Memory B cell (primary cell): ENCODE results near the gene SYNE4.

ENCODE experiments used
- ATAC-seq: fragments of 150-1000 bp; cut with Tn5 transposase; 2 replicates; pipeline ENCODE4 v1.10.0; 2021; ENCODE audit warnings: low read depth, mild to moderate bottlenecking, moderate library complexity
- DNase-seq, 2 donors: peaks; one replicate each; pipeline ENCODE4 v3.0.0; 2022; ENCODE audit warnings: low spot score in 2 of 2
- H3K27ac Mint-ChIP-seq: one replicate; pipeline ENCODE4 v1.8.0; 2022; ENCODE audit warnings: mild to moderate bottlenecking, moderate library complexity, mixed read lengths
- H3K27me3 Mint-ChIP-seq: one replicate; pipeline ENCODE4 v1.8.0; 2022; ENCODE audit warnings: mixed read lengths
- H3K36me3 Mint-ChIP-seq: one replicate; pipeline ENCODE4 v1.8.0; 2022; ENCODE audit warnings: mild to moderate bottlenecking, mixed read lengths
- H3K4me1 Mint-ChIP-seq: one replicate; pipeline ENCODE4 v1.8.0; 2022; ENCODE audit warnings: mixed read lengths
- H3K4me3 Mint-ChIP-seq: one replicate; pipeline ENCODE4 v1.8.0; 2022; ENCODE audit warnings: mild to moderate bottlenecking, moderate library complexity, mixed read lengths
- H3K9me3 Mint-ChIP-seq: one replicate; pipeline ENCODE4 v1.8.0; 2022; ENCODE audit warnings: mixed read lengths

Gene SYNE4

DNA sequence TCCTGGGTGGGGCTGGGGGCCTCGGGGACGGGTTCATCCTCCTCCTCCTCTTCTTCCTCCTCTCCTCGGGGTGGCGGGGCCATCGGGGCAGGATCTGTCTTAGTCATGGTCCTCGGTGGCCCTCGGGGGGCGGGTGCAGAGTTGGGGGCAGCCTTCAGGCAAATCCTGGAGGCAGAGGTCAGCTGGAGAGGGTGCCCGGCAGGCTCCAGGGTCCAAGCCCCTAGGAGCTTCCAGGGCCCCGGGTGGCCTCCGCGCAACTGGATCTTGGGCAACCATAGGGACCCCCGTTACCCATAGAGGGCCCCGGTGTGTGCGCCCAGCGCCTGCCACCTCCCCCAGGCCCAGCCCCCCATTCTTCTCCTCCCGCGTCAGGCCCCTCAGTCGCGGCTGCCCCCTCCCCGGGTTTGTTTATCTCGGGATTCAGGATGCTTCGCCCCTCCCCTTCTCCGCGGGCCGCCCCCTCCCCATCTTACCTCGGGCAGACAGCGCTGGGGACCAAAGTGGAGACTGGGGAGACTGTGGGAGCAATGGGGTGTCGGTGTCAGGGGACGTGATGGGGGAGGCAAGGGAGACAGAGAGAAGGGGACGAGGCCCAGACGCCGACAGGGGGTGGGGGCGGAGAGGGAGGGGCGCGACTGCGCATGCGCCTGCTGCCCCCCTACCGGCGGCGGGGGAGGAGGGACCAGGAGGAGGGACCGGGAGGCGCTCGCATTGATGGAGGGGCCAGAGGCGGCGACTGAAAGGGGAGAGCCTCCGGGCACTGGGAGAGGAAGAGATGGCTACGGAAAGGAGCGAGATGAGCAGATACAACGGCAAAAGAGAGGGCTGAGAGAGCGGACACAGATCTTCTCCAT lies 23.9 kb upstream of the SYNE4 start, which contains the start of gene CLIP3:
Gene CLIP3 (minus strand): TSS at position 623 of the 854 bp plus-strand sequence. CDS start 516 bp downstream, at position 107.
- H3K27ac Mint-ChIP-seq, result no peak within 1 kb of the TSS
- H3K36me3 Mint-ChIP-seq, result peaks cover 31% of the 10 kb centered on the region
- peak within 1 kb of the TSS; percentile 16 for H3K4me3 Mint-ChIP-seq
- DNase-seq, result no peak
- no peaks in the 10 kb centered on the region for H3K27me3 Mint-ChIP-seq
- H3K4me1 Mint-ChIP-seq, result peaks cover 10% of the 10 kb centered on the region
- ATAC-seq, result no peak
- no peaks in the 10 kb centered on the region for H3K9me3 Mint-ChIP-seq

DNA sequence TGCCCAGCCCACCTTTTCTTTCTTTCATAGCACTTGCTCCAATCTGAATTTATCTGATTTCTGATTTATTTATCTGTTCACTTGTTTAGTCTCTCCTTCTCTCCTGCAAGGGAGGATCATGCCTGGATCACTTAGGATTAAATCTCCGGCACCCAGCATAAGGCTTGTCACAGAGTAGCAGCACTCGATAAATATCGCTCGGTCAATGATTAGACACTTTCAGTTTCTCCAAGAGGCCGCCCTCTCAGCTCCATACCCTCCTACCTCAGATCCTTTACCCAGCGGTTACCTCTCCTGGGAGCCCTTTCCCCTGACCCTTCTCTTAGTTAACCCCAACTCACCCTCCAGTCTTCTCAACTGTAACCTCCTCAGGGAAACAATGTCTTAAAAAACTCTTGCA lies 22.7 kb upstream of the SYNE4 start:
- DNase-seq, result no peak
- Mint-ChIP-seq H3K9me3 (no peaks in the 10 kb centered on the region), H3K36me3 (peaks cover 31% of the 10 kb centered on the region), H3K4me1 (peaks cover 5% of the 10 kb centered on the region), H3K27ac (no peak overlapping the region), H3K4me3 (no peak overlapping the region), H3K27me3 (no peaks in the 10 kb centered on the region)
- ATAC-seq, result no peak

DNA sequence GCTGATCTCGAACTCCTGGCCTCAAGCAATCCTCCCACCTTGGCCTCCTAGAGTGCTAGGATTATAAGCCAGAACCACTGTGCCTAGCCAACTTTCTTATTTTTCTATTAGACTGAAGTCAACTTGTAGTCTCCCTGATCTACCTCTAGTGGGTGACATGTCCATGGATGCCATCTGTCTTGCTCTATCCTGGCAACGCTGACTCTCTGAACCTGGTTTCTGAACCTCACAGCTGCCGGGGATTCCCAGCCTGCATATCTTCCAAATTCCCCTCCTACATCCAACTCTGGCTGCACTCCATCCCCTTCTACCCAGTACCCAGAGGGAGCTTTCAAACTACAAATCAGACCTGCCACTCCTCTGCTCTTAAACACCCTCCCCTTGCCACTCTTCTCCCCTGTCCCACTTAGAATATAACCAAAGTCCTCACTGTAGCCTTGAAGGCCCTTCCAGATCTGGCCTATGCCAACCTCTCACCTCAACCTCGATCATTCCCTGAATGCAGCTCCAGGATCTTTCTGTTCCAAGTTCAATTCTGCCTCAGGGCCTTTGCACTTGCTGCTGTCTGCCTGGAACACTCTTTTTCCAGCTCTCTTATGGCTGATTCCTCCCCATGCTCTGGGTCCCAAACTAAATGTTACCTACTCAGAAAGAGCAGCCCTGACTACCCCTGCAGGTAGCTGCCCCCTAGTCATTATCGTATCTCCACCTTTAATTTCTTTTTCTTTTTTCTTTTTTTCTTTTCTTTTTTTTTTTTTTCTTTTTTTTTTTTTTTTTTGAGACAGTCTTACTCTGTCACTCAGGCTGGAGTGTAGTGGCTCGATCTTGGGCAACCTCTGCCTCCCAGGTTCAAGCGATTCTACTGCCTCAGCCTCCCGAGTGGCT lies 21.9 kb upstream of the SYNE4 start:
- ATAC-seq (peak; percentile 17), DNase-seq (no peak)
- Mint-ChIP-seq H3K36me3 (peaks cover 27% of the 10 kb centered on the region), H3K4me1 (peaks cover 2% of the 10 kb centered on the region), H3K27ac (no peak overlapping the region), H3K4me3 (no peak overlapping the region), H3K27me3 (no peaks in the 10 kb centered on the region), H3K9me3 (no peaks in the 10 kb centered on the region)

DNA sequence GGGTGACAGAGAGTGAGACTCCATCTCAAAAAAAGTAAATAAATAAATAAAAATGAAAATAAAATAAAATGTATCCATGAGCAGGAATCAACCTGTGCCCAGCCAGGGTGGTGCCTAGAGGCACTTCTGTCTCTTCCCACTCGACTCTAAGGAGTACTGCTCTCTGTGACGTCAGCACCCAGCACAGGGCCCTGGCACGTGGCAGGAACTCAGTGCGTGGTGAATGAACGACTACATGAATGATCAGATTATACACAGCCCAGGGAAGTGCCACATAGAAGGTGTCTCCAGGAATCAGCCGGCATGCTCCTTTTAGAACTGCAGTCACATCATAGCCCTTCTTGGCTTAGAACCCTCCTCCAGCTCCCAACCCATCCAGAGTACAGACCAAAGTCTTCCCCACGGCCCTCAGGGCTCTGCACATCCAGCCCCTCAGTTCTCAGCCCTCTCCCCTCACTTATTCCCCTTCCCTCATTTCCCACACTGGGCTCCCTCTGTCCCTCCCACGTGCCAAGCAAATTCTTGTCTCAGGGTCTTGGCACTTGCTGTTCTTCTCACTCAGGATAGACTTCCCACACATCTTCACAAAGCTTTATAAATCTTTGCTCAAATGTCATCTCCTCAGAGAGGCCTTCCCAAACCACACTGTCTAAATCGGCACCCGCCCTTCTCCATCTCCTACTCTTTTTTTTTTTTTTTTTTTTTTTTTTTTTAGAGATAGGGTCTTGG lies 19.9 kb upstream of the SYNE4 start:
- Mint-ChIP-seq H3K4me3 (no peak overlapping the region), H3K27me3 (no peaks in the 10 kb centered on the region), H3K4me1 (no peaks in the 10 kb centered on the region), H3K36me3 (peaks cover 17% of the 10 kb centered on the region), H3K9me3 (no peaks in the 10 kb centered on the region), H3K27ac (no peak overlapping the region)
- ATAC-seq, result no peak
- no peak for DNase-seq

DNA sequence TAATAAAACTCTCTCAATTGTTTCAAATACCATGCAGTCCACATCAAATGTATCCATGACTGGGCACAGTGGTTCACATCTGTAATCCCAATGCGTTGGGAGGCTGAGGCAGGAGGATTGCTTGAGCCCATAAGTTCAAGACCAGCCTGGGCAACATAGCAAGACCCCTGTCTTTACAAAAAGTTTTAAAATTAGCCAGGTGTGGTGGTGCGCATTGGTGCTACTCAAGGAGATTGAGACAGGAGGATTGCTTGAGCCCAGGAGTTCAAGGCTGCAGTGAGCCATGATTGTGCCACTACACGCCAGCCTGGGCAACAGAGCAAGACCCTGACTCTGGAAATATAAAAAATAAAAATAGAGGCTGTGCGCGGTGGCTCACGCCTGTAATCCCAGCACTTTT lies 19.1 kb upstream of the SYNE4 start:
- H3K4me1 Mint-ChIP-seq, result no peaks in the 10 kb centered on the region
- H3K36me3 Mint-ChIP-seq, result peaks cover 21% of the 10 kb centered on the region
- no peak for DNase-seq
- no peak for ATAC-seq
- H3K27me3 Mint-ChIP-seq, result no peaks in the 10 kb centered on the region
- no peaks in the 10 kb centered on the region for H3K9me3 Mint-ChIP-seq
- no peak overlapping the region for H3K27ac Mint-ChIP-seq
- H3K4me3 Mint-ChIP-seq, result no peak overlapping the region

DNA sequence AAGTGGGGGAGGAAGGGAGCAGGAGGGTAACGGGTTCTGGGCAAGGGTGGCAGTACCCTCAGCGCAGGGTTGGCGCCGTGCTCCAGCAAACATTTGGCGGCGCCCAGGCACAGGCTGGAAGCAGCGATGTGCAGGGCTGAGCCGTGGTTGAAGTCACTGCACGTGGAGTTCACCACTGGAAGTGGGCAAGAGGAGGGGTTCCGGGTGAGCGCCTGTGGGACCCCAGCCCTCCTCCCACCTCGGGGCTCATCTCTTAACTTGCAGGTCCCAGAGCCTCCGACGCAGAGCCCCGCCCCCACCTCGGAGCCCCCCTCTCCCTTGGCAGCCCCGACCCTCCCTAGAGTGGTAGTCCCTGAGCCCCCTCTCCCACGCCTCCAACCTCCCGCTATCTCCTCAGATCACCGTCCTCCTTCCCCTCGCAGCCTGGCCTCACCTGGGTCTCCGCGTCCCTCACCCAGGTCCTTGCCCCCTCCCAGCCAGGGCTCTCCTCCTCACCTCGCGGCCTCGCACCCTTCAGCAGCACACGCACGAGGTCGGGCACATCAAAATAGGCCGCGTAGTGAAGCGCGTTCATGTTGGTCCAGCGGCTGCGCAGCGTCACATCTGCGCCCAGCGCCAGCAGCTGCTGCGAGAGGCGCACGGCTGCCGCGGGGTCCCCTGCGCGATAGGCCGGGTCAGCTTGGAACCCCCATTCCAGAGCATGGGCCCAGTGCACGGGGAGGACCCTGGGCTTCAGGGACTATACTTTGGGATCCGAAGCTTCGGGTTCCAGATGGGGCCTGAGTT lies 17.7 kb upstream of the SYNE4 start:
- H3K4me3 Mint-ChIP-seq, result no peak overlapping the region
- no peaks in the 10 kb centered on the region for H3K9me3 Mint-ChIP-seq
- ATAC-seq (no peak), DNase-seq (no peak)
- H3K4me1 Mint-ChIP-seq, result no peaks in the 10 kb centered on the region
- H3K27me3 Mint-ChIP-seq, result no peaks in the 10 kb centered on the region
- H3K27ac Mint-ChIP-seq, result no peak overlapping the region
- peaks cover 19% of the 10 kb centered on the region for H3K36me3 Mint-ChIP-seq

DNA sequence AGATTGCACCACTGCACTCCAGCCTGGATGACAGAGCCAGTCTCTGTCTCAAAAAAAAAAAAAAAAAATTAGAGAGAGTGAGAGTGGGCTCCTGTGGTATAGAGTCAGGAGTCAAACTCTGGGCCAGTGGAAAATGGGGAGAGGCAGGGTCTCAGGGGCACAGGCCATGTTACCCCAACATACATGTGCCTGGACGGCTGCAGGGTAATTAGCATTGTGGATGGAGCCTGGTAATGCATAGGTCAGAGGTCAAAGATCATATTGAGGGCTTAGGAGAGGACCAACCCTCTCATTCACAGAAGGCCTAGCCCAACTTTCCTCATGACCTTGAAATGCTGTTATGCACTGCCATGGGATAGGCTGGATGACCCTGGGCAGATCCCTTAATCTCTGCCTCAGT lies 16.9 kb upstream of the SYNE4 start:
- ATAC-seq (no peak), DNase-seq (no peak)
- Mint-ChIP-seq H3K36me3 (peaks cover 14% of the 10 kb centered on the region), H3K4me1 (no peaks in the 10 kb centered on the region), H3K9me3 (no peaks in the 10 kb centered on the region), H3K27ac (no peak overlapping the region), H3K4me3 (no peak overlapping the region), H3K27me3 (no peaks in the 10 kb centered on the region)

DNA sequence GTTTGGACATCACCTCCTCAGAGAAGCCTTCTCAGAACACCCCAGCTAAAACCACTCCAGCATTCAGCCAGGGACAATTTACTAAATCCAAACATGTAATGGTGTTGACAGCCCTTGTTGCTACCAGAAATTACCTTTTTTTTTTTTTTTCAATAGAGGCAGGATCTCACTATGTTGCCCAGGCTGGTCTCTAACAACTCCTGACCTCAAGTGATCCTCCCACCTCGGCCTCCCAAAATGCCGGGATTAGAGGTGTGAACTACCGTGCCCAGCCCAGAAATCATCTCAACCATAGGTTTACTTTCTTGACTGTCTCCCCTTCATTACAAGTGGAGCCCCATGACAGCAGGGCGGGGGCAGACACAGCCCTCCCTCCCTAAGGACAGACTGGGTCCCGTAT lies 14.8 kb upstream of the SYNE4 start:
- ATAC-seq, result no peak
- no peak for DNase-seq
- H3K4me1 Mint-ChIP-seq, result no peaks in the 10 kb centered on the region
- no peak overlapping the region for H3K27ac Mint-ChIP-seq
- no peaks in the 10 kb centered on the region for H3K27me3 Mint-ChIP-seq
- H3K9me3 Mint-ChIP-seq, result no peaks in the 10 kb centered on the region
- no peak overlapping the region for H3K4me3 Mint-ChIP-seq
- H3K36me3 Mint-ChIP-seq, result peaks cover 8% of the 10 kb centered on the region

DNA sequence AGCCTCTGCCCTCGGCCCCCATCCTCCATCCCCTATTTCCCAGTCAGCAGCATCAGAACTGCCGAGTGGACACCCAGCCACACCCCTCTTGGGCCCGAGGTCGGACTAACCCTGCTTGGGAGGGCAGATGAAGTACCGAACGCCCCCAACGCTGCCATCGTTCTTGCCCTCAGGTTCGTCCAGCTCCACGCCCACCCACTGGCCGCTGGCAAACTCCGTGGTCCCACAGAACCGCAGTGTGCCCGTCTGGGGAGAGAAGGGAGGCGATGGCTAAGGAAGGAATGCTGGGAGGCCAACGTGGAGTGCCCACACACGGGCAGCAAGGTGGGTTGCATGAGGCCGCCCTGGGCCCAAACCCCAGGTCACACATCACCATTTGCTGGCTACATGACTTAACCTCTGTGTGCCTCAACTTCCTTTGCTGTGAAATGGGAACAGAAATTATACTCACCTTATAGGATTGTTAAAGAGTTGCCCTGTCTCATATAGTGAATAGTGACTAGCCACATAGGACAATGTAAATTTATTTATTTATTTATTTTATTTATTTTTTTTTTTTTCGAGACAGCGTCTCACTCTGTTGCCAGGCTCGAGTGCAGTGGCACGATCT lies 10.6 kb upstream of the SYNE4 start:
- H3K27me3 Mint-ChIP-seq, result no peaks in the 10 kb centered on the region
- ATAC-seq (no peak), DNase-seq (no peak)
- H3K27ac Mint-ChIP-seq, result no peak overlapping the region
- H3K36me3 Mint-ChIP-seq, result peaks cover 8% of the 10 kb centered on the region
- H3K4me3 Mint-ChIP-seq, result no peak overlapping the region
- H3K9me3 Mint-ChIP-seq, result no peaks in the 10 kb centered on the region
- peaks cover 12% of the 10 kb centered on the region for H3K4me1 Mint-ChIP-seq

DNA sequence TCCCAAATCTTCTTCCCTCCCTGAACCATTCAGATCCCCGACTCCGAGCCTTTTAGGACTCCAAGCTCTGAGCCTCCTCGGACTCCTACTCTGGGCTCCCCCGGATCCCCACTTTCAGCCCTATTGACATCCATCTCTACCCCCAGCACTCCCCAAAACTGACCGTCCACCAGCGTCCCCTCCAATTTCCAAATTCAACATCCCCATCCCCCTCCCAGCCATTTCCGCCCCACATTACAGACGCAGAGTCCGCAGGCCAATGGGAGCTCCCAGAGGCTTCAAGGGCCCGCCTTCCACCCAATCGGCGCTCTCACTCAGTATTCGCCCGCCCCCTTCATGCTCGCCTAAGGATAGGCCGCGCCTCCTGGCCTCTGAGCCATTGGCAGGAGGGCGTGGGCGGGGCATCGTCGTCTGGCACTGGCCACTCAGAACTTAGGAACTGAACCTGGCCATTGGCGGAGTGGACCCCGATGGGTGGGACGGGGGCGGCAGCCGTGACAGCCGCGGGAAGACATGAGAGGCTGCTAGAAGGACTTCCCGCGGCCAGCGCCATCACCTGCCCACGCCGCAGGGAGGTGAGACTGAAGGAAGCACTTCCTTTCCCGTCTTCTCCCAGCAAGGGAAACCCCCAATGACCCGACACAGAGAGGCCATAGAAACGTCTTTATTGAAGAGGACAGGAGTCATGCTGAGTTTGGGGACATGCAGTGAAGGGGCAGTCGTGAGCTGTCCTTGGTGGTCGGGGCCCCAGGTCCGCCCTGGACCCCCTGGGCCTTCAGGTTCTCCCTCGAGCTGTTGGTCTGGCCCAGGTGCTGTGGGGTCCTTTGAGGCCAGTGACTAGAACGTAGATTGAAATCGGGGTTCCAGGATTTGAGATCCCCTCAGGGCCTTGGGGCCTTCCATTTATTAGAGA lies 5.7 kb upstream of the SYNE4 start, which contains the start of gene ALKBH6:
Gene ALKBH6 (minus strand): TSS at position 202 of the 913 bp plus-strand sequence. CDS start 816 bp downstream, outside the sequence.
- Mint-ChIP-seq H3K36me3 (peaks cover 9% of the 10 kb centered on the region), H3K4me1 (peaks cover 32% of the 10 kb centered on the region)
- ATAC-seq, result peak; percentile 97

DNA sequence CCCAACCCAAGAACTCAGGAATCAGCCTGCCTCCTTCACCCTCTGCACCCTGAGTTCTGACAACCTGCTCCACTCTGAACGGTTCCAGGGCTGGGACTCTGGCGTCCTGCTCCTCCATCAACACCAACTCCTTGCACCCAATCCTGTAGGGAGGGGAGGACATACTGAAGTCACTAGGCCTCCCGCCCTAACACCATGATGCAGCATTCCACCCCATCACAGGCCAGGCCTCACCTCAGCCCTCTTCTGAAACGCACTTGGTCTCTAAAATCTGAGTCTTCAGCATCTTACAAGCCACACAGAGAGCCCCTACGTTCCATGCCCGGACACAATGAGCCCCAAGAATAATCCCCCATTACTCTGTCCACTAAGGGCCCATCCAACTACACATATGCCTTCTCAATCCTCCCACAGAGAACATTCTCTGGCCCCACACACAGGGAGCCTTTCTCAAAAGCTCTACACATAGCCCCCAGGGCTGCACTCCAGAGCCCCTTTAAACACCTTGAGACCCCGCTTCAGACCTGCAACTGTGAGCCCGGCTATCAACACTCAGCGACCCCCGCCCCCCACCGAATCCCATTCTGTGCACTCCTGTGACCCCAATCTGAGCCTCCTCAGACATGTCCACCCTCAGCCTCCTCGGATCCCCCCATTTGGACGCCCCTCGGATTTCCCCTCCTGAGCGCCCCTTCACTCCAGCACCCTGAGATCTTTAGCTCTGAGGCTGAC lies 4.8 kb upstream of the SYNE4 start:
- peak overlapping the region; percentile 96 for H3K4me3 Mint-ChIP-seq
- ATAC-seq (no peak), DNase-seq (no peak)
- peaks cover 9% of the 10 kb centered on the region for H3K36me3 Mint-ChIP-seq
- H3K27ac Mint-ChIP-seq, result peak overlapping the region; percentile 96
- H3K9me3 Mint-ChIP-seq, result no peaks in the 10 kb centered on the region
- no peaks in the 10 kb centered on the region for H3K27me3 Mint-ChIP-seq
- peaks cover 32% of the 10 kb centered on the region for H3K4me1 Mint-ChIP-seq

More for the DNA sequence above, 5.7 kb upstream of the SYNE4 start, which contains the start of gene ALKBH6:
- peak within 1 kb of the TSS; percentile 96 for H3K4me3 Mint-ChIP-seq
- no peaks in the 10 kb centered on the region for H3K27me3 Mint-ChIP-seq
- peak within 1 kb of the TSS; percentile 96 for H3K27ac Mint-ChIP-seq
- H3K9me3 Mint-ChIP-seq, result no peaks in the 10 kb centered on the region
- peak; percentile 88 to 96 for DNase-seq
